Right atrium auricular region (tissue), 2 donors: ENCODE measurements around the gene CROCC. TPM values are rescaled to one million over a fixed set of nuclear protein-coding genes. Genes with fewer than 3 reads are reported as not detected.

Experiments
- DNase-seq: peaks from one replicate; pipeline ENCODE4 v3.0.0-alpha.2; 2019; ENCODE audit warnings: low spot score
- H3K27ac ChIP-seq, 2 donors: fragments of 200-600 bp; sonication (generic); 1 replicate in 1 of 2; 2 replicates in 1 of 2; pipeline ENCODE4 v1.5.1; 2016 to 2019
- H3K27me3 ChIP-seq, 2 donors: fragments of 200-600 bp; sonication (generic); one replicate each; pipeline versions ENCODE4 v1.5.1 to v1.6.0; 2017 to 2019
- H3K36me3 ChIP-seq: fragments of 200-600 bp; sonication (generic); one replicate; pipeline ENCODE4 v1.5.1; 2016
- H3K4me1 ChIP-seq, 2 donors: fragments of 200-600 bp; sonication (generic); one replicate each; pipeline versions ENCODE4 v1.5.1 to v1.6.0; 2017 to 2019
- H3K4me3 ChIP-seq, 2 donors: fragments of 200-600 bp; sonication (generic); 1 replicate in 1 of 2; 2 replicates in 1 of 2; pipeline ENCODE4 v1.5.1; 2017 to 2019; ENCODE audit warnings: mild to moderate bottlenecking in 1 of 2, moderate library complexity in 1 of 2
- H3K9me3 ChIP-seq, 2 donors: fragments of 200-600 bp; sonication (generic); one replicate each; pipeline ENCODE4 v1.5.1; 2019
- total RNA-seq, 2 donors: library from RNA; depleted of rRNA; stranded (reverse); fragments of >200 nt; gene quantifications; one replicate each; pipeline ENCODE4 v1.1.0, GENCODE V29; 2016
- TF ChIP-seq, protein P1 (sequence below), 2 donors: fragments of 200-600 bp; sonication (generic); IDR thresholded peaks; one replicate each; pipeline ENCODE4 v1.5.1; 2019; ENCODE audit warnings: antibody characterized with exemption in 2 of 2

CROCC gene
- total RNA-seq, 2 donors from 2014 or later = 10.0 to 11.7 TPM

DNA sequence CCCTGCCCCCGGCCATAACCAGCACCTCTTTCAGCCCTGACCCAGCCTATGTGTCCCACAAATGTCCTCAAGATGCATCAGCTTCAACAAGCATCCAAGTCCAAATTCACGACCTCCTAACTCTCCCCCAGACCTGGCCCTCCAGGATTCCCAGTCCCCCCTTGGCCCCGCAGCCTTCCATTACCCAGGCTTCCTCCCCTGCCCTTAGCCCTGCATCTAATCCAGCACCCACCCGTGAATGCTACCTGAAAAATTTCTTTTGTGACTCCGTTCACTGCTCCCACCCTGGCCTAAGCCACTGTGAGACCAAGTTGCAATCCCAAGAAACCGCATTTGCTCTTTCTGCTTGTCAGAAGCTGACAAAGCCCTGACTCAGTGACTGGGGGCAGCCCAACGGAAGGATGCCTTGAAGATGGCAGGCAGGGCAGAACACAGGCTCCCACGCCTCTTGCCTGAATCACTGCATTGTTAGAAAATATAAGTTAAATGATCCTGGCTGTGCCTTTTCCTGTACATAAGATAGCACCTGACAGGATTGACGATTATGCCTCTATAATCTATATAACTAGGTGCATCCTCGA is 59.6 kb downstream of the CROCC start:
- Histone ChIP-seq H3K27me3 (no peaks in the 10 kb centered on the region), H3K9me3 (no peaks in the 10 kb centered on the region), H3K27ac (no peak overlapping the region), H3K36me3 (peaks cover 5% of the 10 kb centered on the region), H3K4me3 (no peak overlapping the region), H3K4me1 (peaks cover 0 to 34% of the 10 kb centered on the region in 2 donors)
- no peak for DNase-seq
- TF ChIP-seq, protein P1, sequence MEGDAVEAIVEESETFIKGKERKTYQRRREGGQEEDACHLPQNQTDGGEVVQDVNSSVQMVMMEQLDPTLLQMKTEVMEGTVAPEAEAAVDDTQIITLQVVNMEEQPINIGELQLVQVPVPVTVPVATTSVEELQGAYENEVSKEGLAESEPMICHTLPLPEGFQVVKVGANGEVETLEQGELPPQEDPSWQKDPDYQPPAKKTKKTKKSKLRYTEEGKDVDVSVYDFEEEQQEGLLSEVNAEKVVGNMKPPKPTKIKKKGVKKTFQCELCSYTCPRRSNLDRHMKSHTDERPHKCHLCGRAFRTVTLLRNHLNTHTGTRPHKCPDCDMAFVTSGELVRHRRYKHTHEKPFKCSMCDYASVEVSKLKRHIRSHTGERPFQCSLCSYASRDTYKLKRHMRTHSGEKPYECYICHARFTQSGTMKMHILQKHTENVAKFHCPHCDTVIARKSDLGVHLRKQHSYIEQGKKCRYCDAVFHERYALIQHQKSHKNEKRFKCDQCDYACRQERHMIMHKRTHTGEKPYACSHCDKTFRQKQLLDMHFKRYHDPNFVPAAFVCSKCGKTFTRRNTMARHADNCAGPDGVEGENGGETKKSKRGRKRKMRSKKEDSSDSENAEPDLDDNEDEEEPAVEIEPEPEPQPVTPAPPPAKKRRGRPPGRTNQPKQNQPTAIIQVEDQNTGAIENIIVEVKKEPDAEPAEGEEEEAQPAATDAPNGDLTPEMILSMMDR (IDR thresholded peaks at IDR 0.05) = no peak

- no peaks in the 10 kb centered on the region for H3K9me3 ChIP-seq
- TF ChIP-seq, protein P1 (IDR thresholded peaks at IDR 0.05) = no peak
- H3K36me3 ChIP-seq = peaks cover 15% of the 10 kb centered on the region
- no peaks in the 10 kb centered on the region for H3K27me3 ChIP-seq
- no peak overlapping the region for H3K27ac ChIP-seq
- H3K4me3 ChIP-seq = no peak overlapping the region
- DNase-seq = no peak
- H3K4me1 ChIP-seq = peaks cover 0 to 34% of the 10 kb centered on the region in 2 donors
Observed at GRCh38 chr1:16982902-16983301, 61.2 kb downstream of the CROCC start.

- Histone ChIP-seq H3K27me3 (no peaks in the 10 kb centered on the region), H3K36me3 (peaks cover 20% of the 10 kb centered on the region), H3K27ac (no peak overlapping the region), H3K4me1 (peaks cover 0 to 30% of the 10 kb centered on the region in 2 donors), H3K9me3 (no peaks in the 10 kb centered on the region), H3K4me3 (no peak overlapping the region)
- TF ChIP-seq, protein P1 (IDR thresholded peaks at IDR 0.05) = no peak
- no peak for DNase-seq
Observed at GRCh38 chr1:16983649-16984048, 61.9 kb downstream of the CROCC start.

GRCh38 chr1:16984717-16985116 is 63.0 kb downstream of the CROCC start:
- peak; percentile 83 for DNase-seq
- Histone ChIP-seq H3K9me3 (no peaks in the 10 kb centered on the region), H3K4me1 (peaks cover 0 to 20% of the 10 kb centered on the region in 2 donors), H3K27me3 (no peaks in the 10 kb centered on the region), H3K36me3 (peaks cover 26% of the 10 kb centered on the region), H3K27ac (peak overlapping the region; percentile 7 to 29), H3K4me3 (no peak overlapping the region)
- TF ChIP-seq, protein P1 (IDR thresholded peaks at IDR 0.05) = no peak

GRCh38 chr1:16986113-16986512 is 64.4 kb downstream of the CROCC start:
- H3K4me3 ChIP-seq = no peak overlapping the region
- H3K36me3 ChIP-seq = peaks cover 32% of the 10 kb centered on the region
- TF ChIP-seq, protein P1 (IDR thresholded peaks at IDR 0.05) = no peak
- no peak for DNase-seq
- no peak overlapping the region for H3K27ac ChIP-seq
- no peaks in the 10 kb centered on the region for H3K9me3 ChIP-seq
- peaks cover 0 to 9% of the 10 kb centered on the region in 2 donors for H3K4me1 ChIP-seq
- no peaks in the 10 kb centered on the region for H3K27me3 ChIP-seq

DNA sequence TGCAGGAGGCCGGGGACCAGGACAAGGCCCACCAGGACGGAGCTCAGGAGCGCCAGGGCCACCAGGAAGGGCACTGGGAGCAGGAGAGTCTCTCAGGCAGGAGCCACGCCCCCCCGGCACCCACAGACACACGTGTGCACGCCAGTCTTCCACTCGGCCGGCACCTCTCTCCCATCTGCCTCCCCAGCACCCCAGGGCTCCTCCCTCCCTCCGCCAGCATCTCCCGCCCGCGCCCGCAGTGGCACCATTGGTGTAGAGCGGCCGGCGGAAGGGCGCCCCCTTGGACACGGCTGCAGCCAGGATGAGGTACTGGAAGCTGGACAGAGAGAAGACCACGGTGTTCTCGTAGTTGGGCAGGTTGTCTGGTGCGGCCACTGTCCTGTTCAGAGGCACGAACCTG is 64.8 kb downstream of the CROCC start:
- Histone ChIP-seq H3K9me3 (no peaks in the 10 kb centered on the region), H3K4me3 (no peak overlapping the region), H3K27ac (no peak overlapping the region), H3K4me1 (peaks cover 0 to 9% of the 10 kb centered on the region in 2 donors), H3K27me3 (no peaks in the 10 kb centered on the region), H3K36me3 (peaks cover 32% of the 10 kb centered on the region)
- no peak for DNase-seq
- TF ChIP-seq, protein P1 (IDR thresholded peaks at IDR 0.05) = no peak
